HG03025 (cell line): Measurements from ENCODE around the gene MFF.
"Not testable (repeated sequence)": the region's sequence is repeated elsewhere in the genome, so short reads cannot be mapped to it uniquely, and the experiment has no call there.

Source experiments
- ATAC-seq: cut with Tn5 transposase; IDR thresholded peaks from one replicate; pipeline ENCODE4 v1.9.1; 2021; ENCODE audit warnings: mild to moderate bottlenecking, moderate library complexity; ENCODE audit not compliant: unreplicated experiment, low FRiP score

The MFF gene

GRCh38 chr2:227326783-227327182, 1.7 kb downstream of the MFF start:
- ATAC-seq = no peak

DNA sequence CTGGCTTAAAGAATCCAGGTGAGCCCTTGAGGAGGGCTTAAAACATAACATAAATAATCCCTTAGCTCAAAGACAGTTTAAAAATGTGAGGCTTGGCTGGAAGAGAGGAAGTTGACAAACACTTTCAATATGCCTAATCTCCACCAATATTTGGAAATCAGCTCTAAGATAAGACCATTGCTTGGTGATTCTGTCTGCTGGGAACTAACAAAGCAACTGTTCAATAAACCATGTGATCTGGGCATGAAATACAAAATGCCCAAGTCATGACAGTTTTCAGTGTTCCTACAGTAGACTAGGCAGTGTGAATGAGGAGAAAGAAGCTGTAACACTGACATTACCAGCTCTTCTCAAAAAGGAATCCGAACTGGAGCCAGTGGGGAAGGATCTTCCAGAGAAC, 10.7 kb downstream of the MFF start:
- ATAC-seq = no peak

GRCh38 chr2:227337442-227337841, 12.4 kb downstream of the MFF start:
- ATAC-seq = no peak

DNA sequence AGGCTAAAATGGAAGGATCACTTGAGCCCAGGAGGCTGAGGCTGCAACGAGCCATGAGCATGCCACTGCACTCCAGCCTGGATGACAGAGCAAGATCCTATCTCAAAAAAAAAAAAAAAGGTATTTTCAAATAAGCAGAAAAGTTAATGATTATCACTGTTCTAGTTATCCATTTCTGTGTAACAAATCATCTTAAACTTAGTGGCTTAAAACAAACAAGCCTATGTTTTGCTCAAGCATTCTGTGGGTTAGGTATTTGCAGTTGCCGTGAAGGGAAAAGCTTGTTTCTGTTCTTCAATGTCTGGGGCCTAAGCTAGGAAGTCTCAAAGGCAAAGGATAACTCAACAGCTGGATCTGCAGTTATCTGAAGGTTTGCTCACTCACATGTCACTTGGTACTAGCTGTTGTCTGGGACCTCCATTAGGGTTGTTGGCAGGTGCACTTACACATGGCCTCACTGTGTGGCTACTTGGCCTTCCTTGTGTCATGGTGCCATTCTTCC, 14.1 kb downstream of the MFF start:
- ATAC-seq = no peak

DNA sequence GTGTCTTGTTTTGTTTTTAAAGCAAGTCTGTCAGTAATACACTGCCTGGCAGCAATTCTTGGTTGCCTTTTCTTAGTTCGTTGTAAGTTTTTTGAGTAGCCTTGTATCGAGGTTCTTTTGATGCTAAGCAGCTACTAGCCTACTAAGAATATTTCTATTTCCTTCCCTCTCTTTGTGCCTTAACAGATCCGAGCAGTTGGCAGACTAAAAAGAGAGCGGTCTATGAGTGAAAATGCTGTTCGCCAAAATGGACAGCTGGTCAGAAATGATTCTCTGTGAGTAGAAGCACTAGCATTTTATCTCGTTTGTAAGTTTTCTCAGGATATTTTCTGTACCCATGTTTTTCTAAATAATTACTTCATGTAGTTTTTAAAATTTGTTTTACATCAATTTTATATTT, 15.1 kb downstream of the MFF start:
- no peak for ATAC-seq

GRCh38 chr2:227341553-227341952, 16.5 kb downstream of the MFF start:
- ATAC-seq = no peak

DNA sequence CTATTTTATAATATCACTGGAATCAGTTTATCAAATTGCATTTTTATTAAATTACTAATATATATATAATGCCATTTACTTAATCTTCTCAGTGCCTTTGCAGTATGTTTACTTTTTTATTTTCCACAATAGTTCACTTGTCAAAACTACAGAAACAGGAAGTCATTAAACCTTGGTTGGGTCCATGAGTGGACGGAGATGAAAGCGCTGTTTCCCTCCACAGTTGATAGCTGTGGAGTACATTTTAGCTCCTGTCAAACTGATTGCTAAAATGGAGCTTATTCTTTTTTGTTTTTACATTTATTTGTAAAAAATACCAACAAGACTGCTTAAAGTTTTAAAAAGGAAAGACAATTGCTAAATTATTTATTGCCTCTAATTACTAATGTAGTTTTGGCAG, 19.2 kb downstream of the MFF start:
- no peak for ATAC-seq

GRCh38 chr2:227347117-227347516, 22.1 kb downstream of the MFF start:
- no peak for ATAC-seq

- ATAC-seq = no peak
Observed at GRCh38 chr2:227348324-227348723, 23.3 kb downstream of the MFF start.

DNA sequence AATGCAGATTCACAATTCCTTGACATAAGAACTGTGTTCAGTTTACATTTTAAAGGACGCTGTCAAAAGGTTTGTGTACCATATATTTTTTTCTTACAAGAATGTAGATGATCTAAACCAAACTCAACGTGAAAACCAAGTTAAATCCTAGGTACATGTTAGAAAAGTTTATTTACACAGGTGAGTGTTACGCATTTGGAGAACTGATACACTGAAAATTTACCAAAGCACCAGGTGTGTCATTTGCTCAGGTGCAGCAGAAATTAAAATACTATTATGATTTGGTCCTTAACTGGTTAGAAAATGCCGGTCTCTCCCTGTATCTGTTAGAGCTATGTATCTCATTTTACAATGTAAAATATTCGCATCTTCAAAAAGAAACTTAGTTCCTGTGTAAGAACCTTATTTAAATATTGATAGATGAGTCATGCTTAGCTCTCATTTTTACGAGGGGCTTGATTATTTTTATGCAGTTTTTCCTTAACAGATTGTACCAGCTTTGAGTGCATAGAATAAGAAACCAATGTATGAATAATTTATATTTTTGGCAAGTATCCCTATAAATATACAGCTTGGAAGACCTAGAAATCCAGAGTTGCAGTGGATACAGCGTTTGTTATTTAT, 25.1 kb downstream of the MFF start:
- ATAC-seq = no peak

GRCh38 chr2:227351639-227352038, 26.6 kb downstream of the MFF start:
- ATAC-seq = no peak

GRCh38 chr2:227360351-227360750, 35.3 kb downstream of the MFF start:
- no peak for ATAC-seq

DNA sequence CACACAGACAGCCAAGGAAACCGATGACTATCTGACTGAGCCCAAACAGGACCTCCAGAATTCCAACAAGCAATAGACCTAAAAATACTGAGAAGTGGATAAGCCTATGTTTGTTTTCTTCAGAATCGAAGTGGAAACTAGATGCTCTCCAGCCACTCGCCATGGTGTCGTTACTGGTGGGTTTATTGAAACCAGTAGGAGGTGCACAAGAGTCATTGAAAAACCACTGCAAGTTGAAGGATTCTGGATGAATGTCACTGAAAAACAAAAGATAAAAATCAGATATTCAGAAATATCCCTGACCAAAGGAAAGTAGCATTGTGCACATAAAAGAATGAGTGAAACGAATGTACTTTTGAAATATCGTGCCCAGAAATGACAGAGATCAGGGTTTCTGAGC, 38.7 kb downstream of the MFF start:
- no peak for ATAC-seq

- ATAC-seq = not testable (repeated sequence)
Observed at GRCh38 chr2:227364585-227365263, 39.7 kb downstream of the MFF start.

DNA sequence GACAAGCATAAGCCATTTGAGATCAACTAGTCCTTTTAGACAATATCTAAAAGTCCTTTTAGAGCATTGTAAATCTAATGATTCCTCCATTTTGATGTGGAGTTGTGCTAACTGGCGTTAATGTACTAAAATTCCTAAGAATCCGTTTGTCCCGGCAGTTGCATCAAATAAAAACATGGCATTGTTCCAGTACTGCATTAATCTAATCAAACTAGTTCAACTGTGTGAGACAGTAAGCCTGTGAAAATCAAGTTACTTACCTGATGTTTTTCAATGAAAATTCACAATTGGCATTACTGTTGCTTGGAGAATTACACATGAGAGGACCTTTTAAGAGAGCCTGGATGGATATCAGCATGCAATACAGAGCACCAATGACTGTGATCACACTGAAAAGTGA, 40.8 kb downstream of the MFF start:
- no peak for ATAC-seq

GRCh38 chr2:227366769-227367426, 41.8 kb downstream of the MFF start:
- no peak for ATAC-seq

GRCh38 chr2:227367427-227367795, 42.4 kb downstream of the MFF start:
- no peak for ATAC-seq

- no peak for ATAC-seq
Observed at GRCh38 chr2:227368574-227368973, 43.5 kb downstream of the MFF start.

DNA sequence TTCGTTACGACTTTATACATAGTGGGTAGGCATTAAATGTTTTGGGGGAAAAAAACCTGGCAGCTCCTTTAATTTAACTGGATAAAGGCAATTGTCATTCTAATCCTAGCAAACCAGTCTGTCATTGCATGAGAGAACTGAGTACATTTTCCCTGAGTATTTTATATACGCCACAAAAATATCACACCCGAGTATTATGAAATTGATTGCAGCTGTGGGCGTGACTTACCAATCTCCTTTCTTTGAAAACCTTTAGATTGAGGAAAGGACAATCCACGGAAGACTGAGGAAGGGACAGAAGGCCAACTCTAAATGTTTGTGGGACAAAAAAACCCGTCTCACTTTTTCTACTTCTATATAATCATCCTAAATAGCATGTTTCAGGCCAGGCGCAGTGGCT, 45.0 kb downstream of the MFF start:
- no peak for ATAC-seq

GRCh38 chr2:227370791-227371312, 45.8 kb downstream of the MFF start:
- ATAC-seq = no peak

GRCh38 chr2:227373389-227373788, 48.3 kb downstream of the MFF start:
- ATAC-seq = no peak

- no peak for ATAC-seq
Observed at GRCh38 chr2:227374158-227374557, 49.1 kb downstream of the MFF start.
